ENCODE measurements around the gene SNX3.

Gene SNX3

GRCh38 chr6:108260809-108261569 is at the start of gene SNX3:
Gene SNX3, minus strand, starts transcription at chr6:108261040. Its CDS starts 119 bp downstream, at chr6:108260921.
- Histone ChIP-seq H3K36me3 (ENCODE audit: control insufficient read depth in 2 of 2, insufficient read depth in 1 of 2, low read length in 2 of 2) (peaks cover 7 to 8% of the 10 kb centered on the region in 2 experiments; a peak in 2 of 3 replicates), H3K4me1 (ENCODE audit: control insufficient read depth, insufficient read depth, low read length) (0 out of 2 replicates have a peak, but pooled peaks cover 3% of the 10 kb centered on the region), H3K27ac (ENCODE audit: extremely low read depth, low read depth, low read length) (peak within 1 kb of the TSS; percentile 71), H3K9me3 (ENCODE audit: control insufficient read depth, insufficient read depth, low read depth, low read length) (no peaks in the 10 kb centered on the region), H3K4me3 (ENCODE audit: low read depth, low read length) (peak within 1 kb of the TSS; percentile 91)
- ChIA-PET POLR2A (interaction anchor here (0.7 to 1.9 kb wide), 21 partner anchors 9 to 303 kb away, joined by 3 to 19 read pairs (median 3); partner anchors contain the start of genes AFG1L, NR2E1 and SEC63), CTCF (interaction anchor here (0.6 to 1.1 kb wide), 6 partner anchors 19 to 1386 kb away, joined by 3 to 7 read pairs (median 3); partner anchors contain the start of gene AFG1L)
- TF ChIP-seq ZNF473 (tag by site-specific recombination; IDR thresholded peaks at IDR 0.05) (no peak), BCL11A (tag by site-specific recombination; IDR thresholded peaks at IDR 0.05; ENCODE audit: low read depth) (0 out of 2 replicates have a peak, but pooled peaks have one; percentile 34), ZNF449 (tag by site-specific recombination; IDR thresholded peaks at IDR 0.05) (peak; percentile 24; the same call in 1 of the 2 replicates), INSM2 (tag by site-specific recombination; IDR thresholded peaks at IDR 0.05) (no peak), PBX3 (CRISPR knock-in tag; IDR thresholded peaks at IDR 0.05) (peak; percentile 95; the same call in 1 of the 2 replicates), ZNF837 (tag by site-specific recombination; IDR thresholded peaks at IDR 0.05) (no peak), WT1 (tag by site-specific recombination; IDR thresholded peaks at IDR 0.05) (peak; percentile 57), ZBTB26 (tag by site-specific recombination; optimal IDR thresholded peaks at IDR 0.05) (peak; percentile 100), ZFP41 (tag by site-specific recombination; IDR thresholded peaks at IDR 0.05; ENCODE audit: borderline replicate concordance) (no peak), KLF8 (tag by site-specific recombination; IDR thresholded peaks at IDR 0.05) (peak; percentile 76), TRIM28 (IDR thresholded peaks at IDR 0.05; ENCODE audit: borderline replicate concordance, low read length) (peak; percentile 75; the same call in 1 of the 2 replicates), IKZF3 (tag by site-specific recombination; IDR thresholded peaks at IDR 0.05) (peak; percentile 75), HOXC10 (CRISPR knock-in tag; IDR thresholded peaks at IDR 0.05) (0 out of 2 replicates have a peak, but pooled peaks have one; percentile 72), ZEB2 (tag by site-specific recombination; IDR thresholded peaks at IDR 0.05) (peak; percentile 77), ZBTB11 (tag by site-specific recombination; conservative IDR thresholded peaks at IDR 0.05; ENCODE audit: low read depth) (peak; percentile 92), YY2 (tag by site-specific recombination; IDR thresholded peaks at IDR 0.05) (peak; percentile 32; the same call in 1 of the 2 replicates), ZSCAN30 (tag by site-specific recombination; IDR thresholded peaks at IDR 0.05) (peak; percentile 24), ZNF785 (tag by site-specific recombination; IDR thresholded peaks at IDR 0.05) (0 out of 2 replicates have a peak, but pooled peaks have one; percentile 46), REST (tag by site-specific recombination; IDR thresholded peaks at IDR 0.05) (peak; percentile 18; the same call in 1 of the 2 replicates), ZNF664 (tag by site-specific recombination; IDR thresholded peaks at IDR 0.05) (no peak), ZBTB8A (tag by site-specific recombination; IDR thresholded peaks at IDR 0.05) (peak; percentile 96), ZNF629 (tag by site-specific recombination; IDR thresholded peaks at IDR 0.05) (peak; percentile 65; the same call in 1 of the 2 replicates), ZNF660 (tag by site-specific recombination; IDR thresholded peaks at IDR 0.05) (peak; percentile 29), ZSCAN23 (tag by site-specific recombination; IDR thresholded peaks at IDR 0.05) (no peak)

All from HEK293 (cell line).